ENCODE results near the gene SH2D4B. TPM values are rescaled to one million over a fixed set of nuclear protein-coding genes. Genes with fewer than 3 reads are reported as not detected.

The SH2D4B gene
- total RNA-seq, 4 donors from 2014 or later: 0.13 TPM; not detected in 3

DNA sequence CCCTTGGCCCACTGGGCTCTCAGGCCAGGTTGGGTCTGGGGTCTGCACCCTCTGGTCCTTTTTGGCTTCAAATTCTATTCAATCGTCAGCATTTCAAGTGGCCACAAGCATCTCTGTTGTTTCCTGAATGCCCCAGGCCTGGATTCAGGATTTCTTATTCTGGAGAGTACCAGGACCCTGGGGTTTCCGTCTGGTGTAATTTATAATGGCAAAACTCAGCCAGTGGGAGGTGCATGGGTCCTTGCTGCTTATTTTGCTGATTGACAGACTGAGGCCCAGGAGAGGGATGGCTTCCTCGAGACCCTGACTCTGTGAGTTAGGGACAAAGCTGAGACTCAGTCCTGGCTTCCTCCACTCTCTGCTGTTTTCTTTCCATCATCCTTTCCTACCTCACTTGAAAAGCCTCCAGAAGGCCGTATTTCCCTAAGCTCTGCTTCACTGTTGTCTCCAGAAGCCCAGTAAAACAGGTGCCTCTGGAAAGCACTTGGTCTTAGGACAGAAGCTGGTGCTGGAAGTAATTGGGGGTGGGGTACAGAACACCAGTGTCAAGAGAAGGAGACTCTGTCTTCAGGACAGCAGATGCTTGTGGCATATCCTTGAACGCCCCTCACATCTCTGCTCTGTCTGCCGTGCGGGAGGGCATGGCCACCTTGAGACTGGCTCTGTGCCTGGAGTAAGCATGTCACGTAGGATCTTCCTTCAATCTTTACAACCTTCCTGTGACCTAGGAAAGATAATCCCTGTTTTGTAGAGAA, 39.4 kb upstream of the SH2D4B start:
- intact Hi-C loops (cut with DNase I): no loop called here
- 23 to 42% methylated on average over 4 to 7 of the region's 8 CpGs for WGBS, 2 donors
- TF ChIP-seq POLR2A (IDR thresholded peaks at IDR 0.05): no peak
- TF ChIP-seq, protein P1, sequence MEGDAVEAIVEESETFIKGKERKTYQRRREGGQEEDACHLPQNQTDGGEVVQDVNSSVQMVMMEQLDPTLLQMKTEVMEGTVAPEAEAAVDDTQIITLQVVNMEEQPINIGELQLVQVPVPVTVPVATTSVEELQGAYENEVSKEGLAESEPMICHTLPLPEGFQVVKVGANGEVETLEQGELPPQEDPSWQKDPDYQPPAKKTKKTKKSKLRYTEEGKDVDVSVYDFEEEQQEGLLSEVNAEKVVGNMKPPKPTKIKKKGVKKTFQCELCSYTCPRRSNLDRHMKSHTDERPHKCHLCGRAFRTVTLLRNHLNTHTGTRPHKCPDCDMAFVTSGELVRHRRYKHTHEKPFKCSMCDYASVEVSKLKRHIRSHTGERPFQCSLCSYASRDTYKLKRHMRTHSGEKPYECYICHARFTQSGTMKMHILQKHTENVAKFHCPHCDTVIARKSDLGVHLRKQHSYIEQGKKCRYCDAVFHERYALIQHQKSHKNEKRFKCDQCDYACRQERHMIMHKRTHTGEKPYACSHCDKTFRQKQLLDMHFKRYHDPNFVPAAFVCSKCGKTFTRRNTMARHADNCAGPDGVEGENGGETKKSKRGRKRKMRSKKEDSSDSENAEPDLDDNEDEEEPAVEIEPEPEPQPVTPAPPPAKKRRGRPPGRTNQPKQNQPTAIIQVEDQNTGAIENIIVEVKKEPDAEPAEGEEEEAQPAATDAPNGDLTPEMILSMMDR (IDR thresholded peaks at IDR 0.05): no peak
- Histone ChIP-seq H3K36me3 (peaks cover 0 to 16% (median 3%) of the 10 kb centered on the region in 3 donors), H3K4me1 (peaks cover 79 to 100% (median 99%) of the 10 kb centered on the region in 3 donors), H3K4me3 (no peak overlapping the region), H3K9me3 (no peaks in the 10 kb centered on the region), H3K27ac (peak overlapping the region; percentile 83 to 97 (median 90)), H3K27me3 (no peaks in the 10 kb centered on the region)
- DNase-seq: no peak

DNA sequence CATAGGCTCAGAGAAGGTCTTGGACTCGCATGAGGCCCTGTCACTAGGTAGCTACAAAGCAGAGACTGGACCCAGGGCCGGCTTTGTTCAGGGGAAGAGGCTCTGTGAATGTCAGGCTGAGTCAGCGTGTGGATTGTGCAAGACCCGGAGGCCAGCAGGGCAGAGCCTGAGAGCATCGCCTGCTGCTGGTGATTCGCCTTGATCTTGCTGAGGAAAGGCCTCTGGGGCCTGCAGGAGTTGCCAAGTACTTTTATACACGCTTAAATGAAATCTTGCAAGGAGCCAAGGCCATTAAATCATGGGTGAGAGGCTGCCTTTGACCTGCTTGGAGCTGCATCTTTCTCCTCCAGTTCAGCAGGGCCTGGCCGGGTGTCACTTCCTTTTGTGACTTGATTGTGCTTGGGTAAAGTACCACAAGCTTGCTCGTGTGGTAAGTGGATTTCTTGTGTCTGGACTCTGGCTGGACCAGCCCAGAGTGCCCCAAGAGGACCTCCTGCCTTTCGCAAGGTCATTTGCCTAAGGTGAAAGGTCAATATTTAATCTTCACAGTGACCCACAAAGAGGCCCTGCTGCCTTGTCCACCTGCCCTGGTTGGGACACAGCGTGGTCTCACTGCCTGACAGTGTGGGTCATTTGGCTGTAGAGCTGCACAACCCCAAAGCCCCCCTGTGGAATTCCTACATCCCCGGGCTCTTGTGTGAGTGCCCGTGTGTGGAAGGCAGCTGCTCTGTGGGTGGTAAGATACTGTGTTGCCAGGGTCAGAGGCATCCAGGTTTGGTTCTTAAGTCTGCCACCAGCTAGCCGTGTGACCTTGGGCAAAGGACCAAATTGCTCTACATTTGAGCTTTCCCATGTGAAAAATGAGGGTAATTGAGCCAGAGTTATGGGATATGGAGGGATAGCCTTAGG, 38.6 kb upstream of the SH2D4B start:
- TF ChIP-seq POLR2A (IDR thresholded peaks at IDR 0.05): peak in 2 of 4 donors; percentile 16 to 27
- TF ChIP-seq, protein P1 (IDR thresholded peaks at IDR 0.05): no peak
- intact Hi-C loops (cut with DNase I): no loop called here

DNA sequence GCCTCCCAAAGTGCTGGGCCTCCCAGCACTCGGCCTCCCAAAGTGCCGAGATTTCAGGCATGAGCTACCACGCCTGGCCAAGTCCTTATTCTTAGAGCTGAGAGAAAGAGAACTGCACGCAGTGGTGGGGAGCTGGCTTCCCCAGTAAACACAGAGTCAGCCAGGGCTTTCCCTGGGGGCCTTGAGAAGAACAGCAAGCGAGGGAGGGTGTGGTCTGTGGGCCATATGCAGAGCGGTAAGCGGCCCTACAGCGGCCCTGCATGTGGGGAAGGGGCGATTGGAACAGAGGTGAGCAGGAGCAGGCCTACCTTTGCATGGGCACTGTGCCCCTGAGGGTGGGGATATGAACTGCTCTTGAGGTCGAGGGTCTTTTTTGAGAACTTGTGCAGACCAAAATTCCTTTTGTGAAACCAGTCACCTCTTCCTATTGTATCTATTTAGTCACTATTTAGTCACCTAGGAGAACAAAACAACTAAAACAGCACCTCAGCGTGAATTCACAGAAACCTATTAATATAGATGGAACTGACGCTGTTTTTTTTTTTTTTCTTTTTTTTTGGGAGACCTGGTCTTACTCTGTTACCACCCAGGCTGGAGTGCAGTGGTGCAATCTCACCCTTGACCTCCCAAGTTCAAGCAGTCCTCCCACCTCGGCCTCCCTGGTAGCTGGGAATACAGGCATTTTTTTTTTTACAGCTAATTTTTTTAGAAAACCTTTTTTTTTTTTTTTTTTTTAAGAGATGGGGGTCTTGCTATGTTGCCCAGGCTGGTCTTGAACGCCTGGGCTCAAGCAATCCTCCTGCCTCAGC, 36.9 kb upstream of the SH2D4B start:
- intact Hi-C loops (cut with DNase I): loop anchor here (5.0 to 10.0 kb wide), 2 partner anchors 48 to 116 kb away; partner anchors contain the start of gene TSPAN14
- Histone ChIP-seq H3K9me3 (no peaks in the 10 kb centered on the region), H3K36me3 (peaks cover 0 to 7% (median 0%) of the 10 kb centered on the region in 3 donors), H3K27me3 (no peaks in the 10 kb centered on the region), H3K4me3 (peak overlapping the region in 1 of 4 donors; percentile 0), H3K4me1 (peaks cover 80 to 100% (median 99%) of the 10 kb centered on the region in 3 donors), H3K27ac (peak overlapping the region; percentile 83 to 97 (median 90))
- no peak for DNase-seq
- 47 to 78% methylated on average over 3 to 7 of the region's 14 CpGs for WGBS, 2 donors
- TF ChIP-seq POLR2A (IDR thresholded peaks at IDR 0.05): no peak
- TF ChIP-seq, protein P1 (IDR thresholded peaks at IDR 0.05): peak in 4 of 6 experiments; percentile 7 to 42 (median 12)

More for the DNA sequence above, 38.6 kb upstream of the SH2D4B start:
- Histone ChIP-seq H3K4me3 (peak overlapping the region in 1 of 4 donors; percentile 17), H3K4me1 (peaks cover 78 to 100% (median 99%) of the 10 kb centered on the region in 3 donors), H3K36me3 (peaks cover 0 to 13% (median 3%) of the 10 kb centered on the region in 3 donors), H3K27ac (peak overlapping the region; percentile 83 to 97 (median 90)), H3K9me3 (no peaks in the 10 kb centered on the region), H3K27me3 (no peaks in the 10 kb centered on the region)
- peak; percentile 59 for DNase-seq
- 17 to 20% methylated on average over 8 to 10 of the region's 14 CpGs for WGBS, 2 donors

DNA sequence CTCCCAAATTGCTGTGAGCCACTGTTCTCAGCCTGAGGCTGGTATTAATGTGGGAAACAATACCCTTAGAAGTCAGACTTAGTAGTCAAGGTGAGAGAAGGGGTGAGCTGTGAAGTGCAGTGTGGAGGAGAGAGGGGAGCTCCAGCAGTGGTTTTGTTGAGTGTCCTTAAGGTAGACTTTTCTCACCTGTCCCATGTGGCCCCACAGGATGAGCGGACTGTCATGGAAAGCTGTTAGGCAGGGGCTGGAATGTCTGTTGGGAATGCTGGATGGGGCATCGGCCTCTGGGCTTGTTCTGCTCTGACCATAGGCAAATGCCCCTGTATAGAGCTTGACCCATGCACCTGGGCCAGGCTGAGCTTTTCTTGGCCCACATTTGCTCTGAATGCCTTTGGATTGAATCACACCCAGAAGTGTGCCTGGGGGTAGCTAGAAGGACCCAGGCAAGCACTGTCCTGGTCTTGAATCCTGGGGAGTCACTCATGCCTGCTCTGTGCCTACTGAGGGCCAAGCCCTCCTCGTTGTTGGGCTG, 36.3 kb upstream of the SH2D4B start:
- Histone ChIP-seq H3K36me3 (peaks cover 0 to 2% (median 0%) of the 10 kb centered on the region in 3 donors), H3K27ac (peak overlapping the region; percentile 83 to 94 (median 90)), H3K4me1 (peaks cover 82 to 100% (median 97%) of the 10 kb centered on the region in 3 donors), H3K4me3 (no peak overlapping the region), H3K9me3 (no peaks in the 10 kb centered on the region), H3K27me3 (no peaks in the 10 kb centered on the region)
- 93% methylated on average over 2 of the region's 3 CpGs; no CpG with 5 or more reads in 1 of the 2 donors for WGBS, 2 donors
- intact Hi-C loops (cut with DNase I): loop anchor here (5.0 to 10.0 kb wide), 2 partner anchors 49 to 117 kb away; partner anchors contain the start of gene TSPAN14
- DNase-seq: no peak
- TF ChIP-seq, protein P1 (IDR thresholded peaks at IDR 0.05): no peak
- TF ChIP-seq POLR2A (IDR thresholded peaks at IDR 0.05): no peak

Measured in esophagus squamous epithelium (tissue), 5 donors.